K562 (cell line): ENCODE measurements around the gene BDH1. TPM values are rescaled to one million over a fixed set of nuclear protein-coding genes. Genes with fewer than 3 reads are reported as not detected.
A peak's percentile ranks its signal among the peaks of the same experiment; 100 is the strongest.

ENCODE experiments used
- ATAC-seq: fragments of 200-7000 bp; cut with Tn5 transposase; 3 replicates; pipeline ENCODE4 v1.9.1; 2020; ENCODE audit warnings: moderate library complexity
- BruUV-seq: library from RNA; stranded (reverse); fragments of 400-500 nt; replicated peaks from 2 replicates; lab custom pipeline; 2021; lab: Mats Ljungman, UMichigan
- CTCF ChIA-PET: fragments of 300-600 bp; formaldehyde crosslinking; extraction: SDS; loops from one replicate; lab custom pipeline; 2021; ENCODE audit warnings: low intra/inter-chr PET ratio; lab: Yijun Ruan, JAX
- POLR2A ChIA-PET: fragments of 300-600, 350-650 bp; sonication (Branson Sonifier 250); formaldehyde crosslinking; extraction: SDS; loops from one replicate; lab custom pipeline; 2021; ENCODE audit warnings: antibody characterized with exemption, inconsistent platforms; lab: Yijun Ruan, JAX
- DNase-seq, 4 experiments: peaks; one replicate each; pipeline versions ENCODE4 v3.0.0 to v3.0.0-alpha.2; 2011 to 2018; ENCODE audit warnings: low spot score in 3 of 4, mixed read lengths in 3 of 4; ENCODE audit errors: extremely low read depth in 1 of 4
- FAIRE-seq: peaks from 2 replicates; lab custom pipeline; 2011; peaks lifted over from hg19 to GRCh38; lab: Jason Lieb, UNC
- H2AFZ ChIP-seq: 2 replicates; pipeline ENCODE4 v1.6.0; 2011; ENCODE audit warnings: low read depth, low read length, control low read depth, inconsistent platforms
- H3K27ac ChIP-seq: fragments of 200-600 bp; 3 replicates; pipeline ENCODE4 v1.8.0; 2011; ENCODE audit warnings: low read depth, mild to moderate bottlenecking, control low read depth, inconsistent platforms, low read length, moderate library complexity, mixed read lengths; ENCODE audit errors: extremely low read depth
- H3K27me3 ChIP-seq, 2 experiments: fragments of 300-600 bp in 1 of 2; 2 replicates in 1 of 2; 3 replicates in 1 of 2; pipeline versions ENCODE4 v1.6.0 to v1.8.0; 2011; ENCODE audit warnings: inconsistent platforms in 2 of 2, low read length in 2 of 2, mild to moderate bottlenecking in 1 of 2, mixed read lengths in 1 of 2, moderate library complexity in 1 of 2; ENCODE audit not compliant: control insufficient read depth in 2 of 2, insufficient read depth in 2 of 2
- H3K36me3 ChIP-seq: fragments of 300-600 bp; 3 replicates; pipeline ENCODE4 v1.8.0; 2011; ENCODE audit warnings: mild to moderate bottlenecking, low read length, inconsistent platforms; ENCODE audit not compliant: control insufficient read depth, insufficient read depth
- H3K4me1 ChIP-seq, 2 experiments: fragments of 200-600 bp in 1 of 2; replicated peaks in 1 of 2; 2 replicates in 1 of 2; 3 replicates in 1 of 2; pipeline versions ENCODE4 v1.5.1 to v1.8.0; 2011; ENCODE audit warnings: inconsistent platforms in 2 of 2, low read length in 2 of 2, mild to moderate bottlenecking in 1 of 2, mixed read lengths in 1 of 2, moderate library complexity in 1 of 2; ENCODE audit not compliant: control insufficient read depth in 2 of 2, insufficient read depth in 2 of 2
- H3K4me2 ChIP-seq: 2 replicates; pipeline ENCODE4 v1.6.1; 2011; ENCODE audit warnings: low read length, control low read depth, inconsistent platforms, mixed read lengths; ENCODE audit not compliant: insufficient read depth
- H3K4me3 ChIP-seq: fragments of 200-600 bp; sonication (generic), shearing (Covaris generic); 2 replicates; pipeline ENCODE4 v1.5.1; 2016; ENCODE audit warnings: control low read depth, inconsistent platforms
- H3K79me2 ChIP-seq: fragments of 200-600 bp; 3 replicates; pipeline ENCODE4 v1.8.0; 2011; ENCODE audit warnings: low read length, inconsistent platforms; ENCODE audit not compliant: control insufficient read depth, insufficient read depth
- H3K9ac ChIP-seq, 2 experiments: 2 replicates each; pipeline versions ENCODE4 v1.6.0 to v1.6.1; 2011; ENCODE audit warnings: low read depth in 2 of 2, low read length in 2 of 2, control low read depth in 1 of 2, inconsistent platforms in 1 of 2, mild to moderate bottlenecking in 1 of 2, mixed read lengths in 1 of 2; ENCODE audit not compliant: insufficient read depth in 1 of 2
- H3K9me1 ChIP-seq: one replicate; pipeline ENCODE4 v1.6.0; 2011; ENCODE audit warnings: inconsistent platforms, mild to moderate bottlenecking, low read length, moderate library complexity; ENCODE audit not compliant: control insufficient read depth, insufficient read depth
- H3K9me3 ChIP-seq: replicated peaks from 2 replicates; pipeline ENCODE4 v1.5.1; 2011; ENCODE audit warnings: low read depth, low read length, inconsistent platforms; ENCODE audit not compliant: control insufficient read depth, insufficient read depth
- H4K20me1 ChIP-seq: replicated peaks from 2 replicates; pipeline ENCODE4 v1.6.1; 2011; ENCODE audit warnings: low read length, inconsistent platforms, mixed read lengths; ENCODE audit not compliant: control insufficient read depth, insufficient read depth
- CTBP1 ChIP-seq: fragments of 450-650 bp; IDR thresholded peaks from 2 replicates; pipeline ENCODE4 v1.6.1; 2016; ENCODE audit warnings: borderline replicate concordance
- LEF1 ChIP-seq: fragments of 450-650 bp; IDR thresholded peaks from 2 replicates; pipeline ENCODE4 v1.6.1; 2016; ENCODE audit warnings: mild to moderate bottlenecking
- PRDM10 ChIP-seq: fragments of 450-650 bp; IDR thresholded peaks from 2 replicates; pipeline ENCODE4 v1.6.1; 2018; ENCODE audit not compliant: partially characterized antibody
- RFX1 ChIP-seq: fragments of 450-650 bp; IDR thresholded peaks from 2 replicates; pipeline ENCODE4 v1.6.1; 2016; ENCODE audit warnings: mild to moderate bottlenecking, moderate library complexity
- TFAP4 ChIP-seq: sonication (generic); formaldehyde crosslinking; IDR thresholded peaks from 2 replicates; pipeline ENCODE4 v1.8.0; 2022; ENCODE audit warnings: missing genetic modification reagents, mild to moderate bottlenecking, moderate library complexity, borderline replicate concordance
- U2AF1 ChIP-seq: fragments of 200-400 bp; formaldehyde crosslinking; optimal IDR thresholded peaks from 2 replicates; pipeline ENCODE3; 2017; ENCODE audit warnings: mild to moderate bottlenecking, low read depth, low read length, moderate library complexity
- ZNF217 ChIP-seq: sonication (generic); formaldehyde crosslinking; IDR thresholded peaks from 2 replicates; pipeline ENCODE4 v1.8.0; 2022; ENCODE audit warnings: mild to moderate bottlenecking, missing genetic modification reagents
- WGBS: fragments of 100-300 bp; shearing (Covaris generic); methylation state at CpG from one replicate; pipeline ENCODE4 v1.1.6; 2016; ENCODE audit warnings: low coverage, mixed read lengths; ENCODE audit not compliant: insufficient coverage; ENCODE audit errors: missing lambda C conversion rate; 5-methylcytosine and 5-hydroxymethylcytosine counted together
- in situ Hi-C: fragments of 300-500 bp; cut with MboI; formaldehyde crosslinking; loops from 4 replicates; pipeline ENCODE4 v1.15.0; 2018; ENCODE audit warnings: inconsistent platforms, mixed read lengths
- intact Hi-C: fragments of 100-400 bp; cut with micrococcal nuclease; formaldehyde crosslinking; loops from 2 replicates; pipeline ENCODE4 v1.14.2; 2022
- polyA plus RNA-seq, 8 experiments: library from polyadenylated mRNA; depleted of rRNA in 4 of 8; stranded (reverse) in 5 of 8; unstranded in 3 of 8; fragments of >200 nt; fragmentation: Nextera tagmentation in 2 of 8; fragmentation: Illumina TruSeq in 1 of 8; extraction: Ambion mirVana in 2 of 8; extraction: Trizol in 1 of 8; gene quantifications; 2 replicates each; pipeline versions ENCODE4 v1.2.1 to v1.2.3, GENCODE V29; 2011 to 2014; ENCODE audit warnings: inconsistent platforms in 1 of 8, missing spikeins in 1 of 8
- total RNA-seq, 7 experiments: library from RNA; depleted of rRNA in 6 of 7; stranded (reverse); fragments of >200 nt in 6 of 7; fragmentation: Illumina TruSeq in 2 of 7; extraction: Trizol in 2 of 7; gene quantifications; 2 replicates each; pipeline versions ENCODE4 v1.2.1 to v1.2.3, GENCODE V29; 2011 to 2021; ENCODE audit warnings: low replicate concordance in 1 of 7

BDH1 gene
- total and polyA plus RNA-seq, 9 of the 15 experiments (the other 6 are each of a cell fraction or from before 2014, with no cell fraction given): 0.07 to 0.89 (median 0.12) TPM; not detected in 3

DNA sequence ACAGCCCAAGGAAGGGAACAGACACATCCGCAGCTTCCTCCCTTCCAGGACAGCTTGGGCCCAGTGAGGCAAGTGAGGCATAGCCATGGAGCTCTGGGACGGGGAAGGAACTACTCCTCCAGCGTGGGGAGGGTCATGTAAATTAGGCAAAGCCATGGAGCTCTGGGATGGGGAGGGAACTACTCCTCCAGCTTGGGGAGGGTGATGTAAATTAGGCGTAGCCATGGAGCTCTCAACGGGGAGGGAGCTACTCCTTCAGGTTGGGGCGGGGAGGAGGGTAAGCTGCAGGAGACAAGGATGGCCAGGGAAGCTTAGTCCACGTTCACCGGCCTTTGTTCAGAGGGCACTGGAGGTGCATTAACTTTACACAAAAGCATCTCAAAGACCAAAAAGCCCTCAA is 21.1 kb upstream of the BDH1 start:
- H3K9me3 ChIP-seq: no peaks in the 10 kb centered on the region
- POLR2A ChIA-PET: interaction anchor here (0.9 to 2.3 kb wide), 3 partner anchors 9 to 37 kb away, joined by 3 to 14 read pairs (median 5); no protein-coding TSS in a partner anchor
- H3K4me1 ChIP-seq: peaks cover 20 to 23% of the 10 kb centered on the region in 2 experiments; a peak in 4 of 5 replicates
- no peak overlapping the region for H3K4me3 ChIP-seq
- no peaks in the 10 kb centered on the region for H4K20me1 ChIP-seq
- TF ChIP-seq RFX1 (peak; percentile 56), U2AF1 (no peak), CTBP1 (peak; percentile 19; the same call in 1 of the 2 replicates), PRDM10 (peak; percentile 53), ZNF217 (CRISPR knock-in tag) (no peak), LEF1 (no peak), TFAP4 (no peak)
- H3K27ac ChIP-seq: no peak overlapping the region
- no peaks in the 10 kb centered on the region for H3K36me3 ChIP-seq
- CTCF ChIA-PET: no interaction called here
- ATAC-seq: peak; percentile 65
- intact Hi-C loops: no loop called here
- no peak for DNase-seq
- no TSS peak for BruUV-seq
- H3K4me2 ChIP-seq: no peak overlapping the region; the same call in 1 of the 2 replicates
- H3K79me2 ChIP-seq: no peaks in the 10 kb centered on the region
- no peak for FAIRE-seq
- in situ Hi-C loops: no loop called here
- WGBS: 39% methylated on average over 6 of the region's 8 CpGs
- H2AFZ ChIP-seq: peak overlapping the region; percentile 26; the same call in 1 of the 2 replicates
- no peaks in the 10 kb centered on the region for H3K27me3 ChIP-seq
- H3K9ac ChIP-seq: peak overlapping the region in 1 of 2 experiments; percentile 23; a peak in 1 of 4 replicates
- H3K9me1 ChIP-seq: no peaks in the 10 kb centered on the region
